ENCODE data around the gene DPEP3. TPM values are rescaled to one million over a fixed set of nuclear protein-coding genes. Genes with fewer than 3 reads are reported as not detected.

The DPEP3 gene
- total and polyA plus RNA-seq, 2 donors from 2014 or later, result 0.19 TPM; not detected in 1

DNA sequence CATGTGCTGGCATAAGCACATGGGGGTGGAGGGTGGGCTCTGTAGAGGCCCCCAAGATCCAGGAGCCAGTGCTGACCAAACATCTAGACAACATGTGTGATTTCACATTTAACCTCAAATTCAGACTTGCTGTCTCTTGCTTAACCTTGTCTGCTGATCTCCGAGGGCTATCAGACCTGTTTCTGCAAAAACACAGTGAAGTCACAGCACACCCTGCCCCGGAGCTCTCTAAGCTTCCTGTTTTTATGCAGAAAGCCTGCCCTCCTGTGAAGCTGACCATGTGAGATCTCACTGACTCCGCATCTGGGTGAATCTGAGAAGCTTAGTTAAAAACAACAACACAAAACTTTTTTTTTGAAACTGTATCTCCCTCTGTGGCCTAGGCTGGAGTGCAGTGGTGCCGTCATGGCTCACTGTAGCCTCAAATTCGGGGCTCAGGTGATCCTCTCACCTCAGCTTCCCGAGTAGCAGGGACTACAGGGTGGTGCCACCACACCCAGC is 25.5 kb upstream of the DPEP3 start:
- FAIRE-seq, result no peak
- peak in 1 of 5 donors; percentile 20 for DNase-seq
- intact Hi-C loops (cut with DNase I), result no loop called here

GRCh38 chr16:68005211-68005610 is 24.9 kb upstream of the DPEP3 start:
- DNase-seq (no peak), FAIRE-seq (no peak)
- Histone ChIP-seq H3K27ac (ENCODE audit: low read depth in 2 of 2, low read length in 2 of 2) (peak overlapping the region in 1 of 2 donors; percentile 55), H3K9me3 (ENCODE audit: control insufficient read depth in 2 of 3, insufficient read depth in 1 of 3, low read length in 3 of 3) (no peaks in the 10 kb centered on the region), H3K9ac (ENCODE audit: low read length in 3 of 3) (no peak overlapping the region), H3K4me3 (ENCODE audit: low read length in 3 of 3) (no peak overlapping the region), H3K4me1 (ENCODE audit: control insufficient read depth in 2 of 3, insufficient read depth in 2 of 3, low read depth in 1 of 3, low read length in 3 of 3) (no peaks in the 10 kb centered on the region), H3K27me3 (ENCODE audit: control insufficient read depth, insufficient read depth, low read length) (no peaks in the 10 kb centered on the region), H3K36me3 (ENCODE audit: control insufficient read depth in 2 of 3, insufficient read depth in 3 of 3, low read length in 3 of 3) (no peaks in the 10 kb centered on the region)
- TF ChIP-seq, protein P1, sequence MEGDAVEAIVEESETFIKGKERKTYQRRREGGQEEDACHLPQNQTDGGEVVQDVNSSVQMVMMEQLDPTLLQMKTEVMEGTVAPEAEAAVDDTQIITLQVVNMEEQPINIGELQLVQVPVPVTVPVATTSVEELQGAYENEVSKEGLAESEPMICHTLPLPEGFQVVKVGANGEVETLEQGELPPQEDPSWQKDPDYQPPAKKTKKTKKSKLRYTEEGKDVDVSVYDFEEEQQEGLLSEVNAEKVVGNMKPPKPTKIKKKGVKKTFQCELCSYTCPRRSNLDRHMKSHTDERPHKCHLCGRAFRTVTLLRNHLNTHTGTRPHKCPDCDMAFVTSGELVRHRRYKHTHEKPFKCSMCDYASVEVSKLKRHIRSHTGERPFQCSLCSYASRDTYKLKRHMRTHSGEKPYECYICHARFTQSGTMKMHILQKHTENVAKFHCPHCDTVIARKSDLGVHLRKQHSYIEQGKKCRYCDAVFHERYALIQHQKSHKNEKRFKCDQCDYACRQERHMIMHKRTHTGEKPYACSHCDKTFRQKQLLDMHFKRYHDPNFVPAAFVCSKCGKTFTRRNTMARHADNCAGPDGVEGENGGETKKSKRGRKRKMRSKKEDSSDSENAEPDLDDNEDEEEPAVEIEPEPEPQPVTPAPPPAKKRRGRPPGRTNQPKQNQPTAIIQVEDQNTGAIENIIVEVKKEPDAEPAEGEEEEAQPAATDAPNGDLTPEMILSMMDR (IDR thresholded peaks at IDR 0.05; ENCODE audit: borderline replicate concordance, extremely low read depth, insufficient read depth), result no peak
- intact Hi-C loops (cut with DNase I), result no loop called here

More for the DNA sequence above, 25.5 kb upstream of the DPEP3 start:
- TF ChIP-seq, protein P1 (IDR thresholded peaks at IDR 0.05; ENCODE audit: borderline replicate concordance, extremely low read depth, insufficient read depth), result no peak
- H3K4me3 ChIP-seq (ENCODE audit: low read length in 3 of 3), result no peak overlapping the region
- H3K27me3 ChIP-seq (ENCODE audit: control insufficient read depth, insufficient read depth, low read length), result no peaks in the 10 kb centered on the region
- H3K9me3 ChIP-seq (ENCODE audit: control insufficient read depth in 2 of 3, insufficient read depth in 1 of 3, low read length in 3 of 3), result no peaks in the 10 kb centered on the region
- no peak overlapping the region for H3K9ac ChIP-seq (ENCODE audit: low read length in 3 of 3)
- no peaks in the 10 kb centered on the region for H3K36me3 ChIP-seq (ENCODE audit: control insufficient read depth in 2 of 3, insufficient read depth in 3 of 3, low read length in 3 of 3)
- H3K27ac ChIP-seq (ENCODE audit: low read depth in 2 of 2, low read length in 2 of 2), result peak overlapping the region in 1 of 2 donors; percentile 55
- H3K4me1 ChIP-seq (ENCODE audit: control insufficient read depth in 2 of 3, insufficient read depth in 2 of 3, low read depth in 1 of 3, low read length in 3 of 3), result no peaks in the 10 kb centered on the region

DNA sequence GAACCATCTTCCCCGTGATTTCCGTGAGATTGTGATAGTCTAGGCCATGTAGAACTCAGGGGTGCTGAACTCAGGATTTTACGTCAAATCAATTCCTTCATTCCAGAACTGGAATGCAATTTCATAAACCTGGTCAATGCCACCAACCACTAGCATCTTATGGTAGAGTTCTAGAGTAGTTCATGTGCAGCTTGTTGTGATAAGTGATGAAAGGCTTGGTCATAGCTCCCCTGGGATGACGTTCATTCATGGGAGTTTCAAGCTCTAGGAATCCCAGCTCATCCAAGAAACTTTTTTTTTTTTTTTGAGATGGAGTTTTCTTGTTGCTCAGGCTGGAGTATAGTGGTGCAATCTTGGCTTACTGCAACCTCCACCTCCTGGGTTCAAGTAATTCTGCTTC is 22.7 kb upstream of the DPEP3 start:
- intact Hi-C loops (cut with DNase I), result no loop called here
- H3K4me1 ChIP-seq (ENCODE audit: control insufficient read depth in 2 of 3, insufficient read depth in 2 of 3, low read depth in 1 of 3, low read length in 3 of 3), result peaks cover 0 to 5% (median 3%) of the 10 kb centered on the region in 3 donors
- no peaks in the 10 kb centered on the region for H3K9me3 ChIP-seq (ENCODE audit: control insufficient read depth in 2 of 3, insufficient read depth in 1 of 3, low read length in 3 of 3)
- H3K27me3 ChIP-seq (ENCODE audit: control insufficient read depth, insufficient read depth, low read length), result no peaks in the 10 kb centered on the region
- no peaks in the 10 kb centered on the region for H3K36me3 ChIP-seq (ENCODE audit: control insufficient read depth in 2 of 3, insufficient read depth in 3 of 3, low read length in 3 of 3)
- DNase-seq (no peak), FAIRE-seq (no peak)
- TF ChIP-seq, protein P1 (IDR thresholded peaks at IDR 0.05; ENCODE audit: borderline replicate concordance, extremely low read depth, insufficient read depth), result no peak
- H3K9ac ChIP-seq (ENCODE audit: low read length in 3 of 3), result no peak overlapping the region
- no peak overlapping the region for H3K4me3 ChIP-seq (ENCODE audit: low read length in 3 of 3)
- H3K27ac ChIP-seq (ENCODE audit: low read depth in 2 of 2, low read length in 2 of 2), result no peak overlapping the region

GRCh38 chr16:68000450-68000849 is 20.2 kb upstream of the DPEP3 start:
- FAIRE-seq, result no peak
- Histone ChIP-seq H3K9ac (ENCODE audit: low read length in 3 of 3) (no peak overlapping the region), H3K36me3 (ENCODE audit: control insufficient read depth in 2 of 3, insufficient read depth in 3 of 3, low read length in 3 of 3) (no peaks in the 10 kb centered on the region), H3K4me3 (ENCODE audit: low read length in 3 of 3) (no peak overlapping the region), H3K27ac (ENCODE audit: low read depth in 2 of 2, low read length in 2 of 2) (peak overlapping the region; percentile 34 to 37), H3K9me3 (ENCODE audit: control insufficient read depth in 2 of 3, insufficient read depth in 1 of 3, low read length in 3 of 3) (no peaks in the 10 kb centered on the region), H3K4me1 (ENCODE audit: control insufficient read depth in 2 of 3, insufficient read depth in 2 of 3, low read depth in 1 of 3, low read length in 3 of 3) (peaks cover 0 to 5% (median 3%) of the 10 kb centered on the region in 3 donors), H3K27me3 (ENCODE audit: control insufficient read depth, insufficient read depth, low read length) (no peaks in the 10 kb centered on the region)
- intact Hi-C loops (cut with DNase I), result no loop called here
- TF ChIP-seq, protein P1 (IDR thresholded peaks at IDR 0.05; ENCODE audit: borderline replicate concordance, extremely low read depth, insufficient read depth), result no peak
- peak in 1 of 5 donors; percentile 10 for DNase-seq

Measured in kidney (tissue), 14 donors.